GM19328 (cell line): Measurements from ENCODE around the gene RPL19.

ENCODE experiments used
- ATAC-seq: cut with Tn5 transposase; IDR thresholded peaks from one replicate; pipeline ENCODE4 v1.9.1; 2021; ENCODE audit warnings: mild to moderate bottlenecking, moderate library complexity; ENCODE audit not compliant: unreplicated experiment

Gene RPL19

GRCh38 chr17:39171933-39172332 is 28.1 kb upstream of the RPL19 start:
- no peak for ATAC-seq

- ATAC-seq: no peak
Measured at GRCh38 chr17:39173080-39173479, 27.0 kb upstream of the RPL19 start.

- no peak for ATAC-seq
Measured at GRCh38 chr17:39173526-39174274, 26.4 kb upstream of the RPL19 start.

GRCh38 chr17:39174920-39175694 is 25.0 kb upstream of the RPL19 start:
- ATAC-seq: no peak

- ATAC-seq: no peak
Measured at GRCh38 chr17:39175695-39176093, 24.4 kb upstream of the RPL19 start.

GRCh38 chr17:39177256-39177655 is 22.8 kb upstream of the RPL19 start:
- no peak for ATAC-seq

- no peak for ATAC-seq
Measured at GRCh38 chr17:39178536-39178935, 21.5 kb upstream of the RPL19 start.

GRCh38 chr17:39181303-39181702 is 18.8 kb upstream of the RPL19 start:
- ATAC-seq: no peak

GRCh38 chr17:39183045-39183444 is 17.0 kb upstream of the RPL19 start:
- no peak for ATAC-seq

GRCh38 chr17:39183720-39184119 is 16.4 kb upstream of the RPL19 start:
- ATAC-seq: no peak

GRCh38 chr17:39186481-39187002 is 13.5 kb upstream of the RPL19 start:
- ATAC-seq: no peak

- ATAC-seq: no peak
Measured at GRCh38 chr17:39187152-39187830, 12.8 kb upstream of the RPL19 start.

GRCh38 chr17:39191750-39192510 is 8.2 kb upstream of the RPL19 start:
- no peak for ATAC-seq

GRCh38 chr17:39192901-39193300 is 7.2 kb upstream of the RPL19 start:
- no peak for ATAC-seq

GRCh38 chr17:39193346-39193745 is 6.7 kb upstream of the RPL19 start:
- no peak for ATAC-seq

- ATAC-seq: no peak
Measured at GRCh38 chr17:39194089-39194984, 5.7 kb upstream of the RPL19 start.

GRCh38 chr17:39194985-39195524 is 5.0 kb upstream of the RPL19 start:
- ATAC-seq: no peak

- no peak for ATAC-seq
Measured at GRCh38 chr17:39195568-39196160, 4.4 kb upstream of the RPL19 start.

GRCh38 chr17:39196241-39196807 is 3.8 kb upstream of the RPL19 start:
- ATAC-seq: no peak
